A673 (cell line): Measurements from ENCODE around the gene B4GALT4.

Source experiments
- CTCF ChIP-seq: fragments of 300-800, 200-600 bp; sonication (generic); conservative IDR thresholded peaks from 2 replicates; pipeline ENCODE4 v1.5.1; 2017; ENCODE audit warnings: low read depth, mild to moderate bottlenecking, antibody characterized with exemption, low read length, moderate library complexity, mixed read lengths
- EZH2 ChIP-seq: fragments of 200-600 bp; sonication (generic); IDR thresholded peaks from 2 replicates; pipeline ENCODE4 v1.6.1; 2017; ENCODE audit warnings: borderline replicate concordance, low read depth, mild to moderate bottlenecking, mixed read lengths, antibody characterized with exemption, low read length; ENCODE audit not compliant: poor library complexity, severe bottlenecking

GRCh38 chr3:119170821-119171220 lies 69.9 kb downstream of the B4GALT4 start:
- no peak for TF ChIP-seq CTCF
- no peak for TF ChIP-seq EZH2
